ENCODE data around the gene ZNF629.

DNA sequence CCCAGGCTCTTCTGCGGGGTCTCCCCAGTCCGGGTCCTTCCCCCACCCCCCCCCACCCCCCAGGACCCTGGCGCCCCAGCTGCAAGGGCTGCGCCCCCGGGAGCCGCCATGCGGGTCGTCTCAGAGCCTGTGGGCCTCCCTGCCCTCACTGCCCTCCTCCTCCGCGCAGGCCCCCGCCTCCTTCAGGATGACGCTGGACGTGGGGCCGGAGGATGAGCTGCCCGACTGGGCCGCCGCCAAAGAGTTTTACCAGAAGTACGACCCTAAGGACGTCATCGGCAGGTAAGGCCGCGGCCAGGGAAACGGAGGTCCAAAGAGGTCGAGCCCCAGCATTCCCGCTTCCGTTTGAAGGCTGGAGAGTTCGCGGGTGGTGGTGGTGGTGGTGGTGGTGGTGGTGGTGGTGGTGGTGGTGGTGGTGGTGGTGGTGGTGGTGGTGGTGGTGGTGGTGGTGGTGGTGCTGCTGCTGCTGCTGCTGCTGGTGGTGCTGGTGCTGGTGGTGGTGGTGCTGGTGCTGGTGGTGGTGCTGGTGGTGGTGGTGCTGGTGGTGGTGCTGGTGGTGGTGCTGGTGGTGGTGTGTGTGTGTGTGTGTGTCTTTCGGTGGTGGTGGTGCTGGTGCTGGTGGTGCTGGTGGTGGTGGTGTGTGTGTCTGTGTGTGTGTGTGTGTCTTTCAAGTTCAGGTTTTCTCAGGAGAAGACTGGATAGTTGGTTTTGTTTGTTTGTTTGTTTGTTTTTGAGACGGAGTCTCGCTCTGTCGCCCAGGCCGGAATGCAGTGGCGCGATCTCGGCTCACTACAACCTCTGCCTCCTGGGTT lies 38.2 kb downstream of the ZNF629 start:
- TF ChIP-seq, protein P1, sequence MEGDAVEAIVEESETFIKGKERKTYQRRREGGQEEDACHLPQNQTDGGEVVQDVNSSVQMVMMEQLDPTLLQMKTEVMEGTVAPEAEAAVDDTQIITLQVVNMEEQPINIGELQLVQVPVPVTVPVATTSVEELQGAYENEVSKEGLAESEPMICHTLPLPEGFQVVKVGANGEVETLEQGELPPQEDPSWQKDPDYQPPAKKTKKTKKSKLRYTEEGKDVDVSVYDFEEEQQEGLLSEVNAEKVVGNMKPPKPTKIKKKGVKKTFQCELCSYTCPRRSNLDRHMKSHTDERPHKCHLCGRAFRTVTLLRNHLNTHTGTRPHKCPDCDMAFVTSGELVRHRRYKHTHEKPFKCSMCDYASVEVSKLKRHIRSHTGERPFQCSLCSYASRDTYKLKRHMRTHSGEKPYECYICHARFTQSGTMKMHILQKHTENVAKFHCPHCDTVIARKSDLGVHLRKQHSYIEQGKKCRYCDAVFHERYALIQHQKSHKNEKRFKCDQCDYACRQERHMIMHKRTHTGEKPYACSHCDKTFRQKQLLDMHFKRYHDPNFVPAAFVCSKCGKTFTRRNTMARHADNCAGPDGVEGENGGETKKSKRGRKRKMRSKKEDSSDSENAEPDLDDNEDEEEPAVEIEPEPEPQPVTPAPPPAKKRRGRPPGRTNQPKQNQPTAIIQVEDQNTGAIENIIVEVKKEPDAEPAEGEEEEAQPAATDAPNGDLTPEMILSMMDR (IDR thresholded peaks at IDR 0.05; ENCODE audit: low read depth, low read length): no peak
- TF ChIP-seq EZH2phosphoT487 (IDR thresholded peaks at IDR 0.05; ENCODE audit: low read depth): no peak
